Smooth muscle cell (in vitro differentiated cells): ENCODE data around the gene DLAT. TPM values are rescaled to one million over a fixed set of nuclear protein-coding genes. Genes with fewer than 3 reads are reported as not detected.
"Not testable (repeated sequence)": the region's sequence is repeated elsewhere in the genome, so short reads cannot be mapped to it uniquely, and the experiment has no call there.

ENCODE experiments used
- DNase-seq: peaks from one replicate; lab custom pipeline; 2025; ENCODE audit not compliant: unreplicated experiment; lab: John Stamatoyannopoulos, UW
- H2AFZ ChIP-seq: fragments of 200-600 bp; sonication (generic); 2 replicates; pipeline ENCODE4 v1.6.0; 2016; ENCODE audit warnings: antibody characterized with exemption, low read depth, mild to moderate bottlenecking
- H3F3A ChIP-seq: fragments of 200-600 bp; sonication (generic); 2 replicates; pipeline ENCODE4 v1.6.0; 2017; ENCODE audit warnings: antibody characterized with exemption, low read depth
- H3K27ac ChIP-seq: fragments of 200-600 bp; sonication (generic); 2 replicates; pipeline ENCODE4 v1.5.1; 2016; ENCODE audit warnings: low read depth, mild to moderate bottlenecking
- H3K27me3 ChIP-seq: fragments of 200-600 bp; sonication (generic); 2 replicates; pipeline ENCODE4 v1.6.1; 2016; ENCODE audit warnings: low read depth, mild to moderate bottlenecking
- H3K36me3 ChIP-seq: fragments of 200-600 bp; sonication (generic); 2 replicates; pipeline ENCODE4 v1.5.1; 2016; ENCODE audit warnings: low read depth
- H3K4me1 ChIP-seq: fragments of 200-600 bp; sonication (generic); 2 replicates; pipeline ENCODE4 v1.5.1; 2016; ENCODE audit warnings: low read depth
- H3K4me2 ChIP-seq: fragments of 200-600 bp; sonication (generic); 2 replicates; pipeline ENCODE4 v1.6.0; 2016; ENCODE audit warnings: mild to moderate bottlenecking
- H3K4me3 ChIP-seq: fragments of 200-600 bp; sonication (generic); 2 replicates; pipeline ENCODE4 v1.5.1; 2016; ENCODE audit warnings: mild to moderate bottlenecking
- H3K79me2 ChIP-seq: fragments of 200-600 bp; sonication (generic); 2 replicates; pipeline ENCODE4 v1.6.0; 2016; ENCODE audit warnings: low read depth, mild to moderate bottlenecking
- H3K9ac ChIP-seq: fragments of 200-600 bp; sonication (generic); 2 replicates; pipeline ENCODE4 v1.6.0; 2016; ENCODE audit warnings: low read depth
- H3K9me3 ChIP-seq: fragments of 200-600 bp; sonication (generic); replicated peaks from 2 replicates; pipeline ENCODE4 v1.5.1; 2016; ENCODE audit warnings: low read depth
- H4K20me1 ChIP-seq: fragments of 200-600 bp; sonication (generic); 2 replicates; pipeline ENCODE4 v1.6.0; 2016; ENCODE audit warnings: low read depth
- CTCF ChIP-seq: fragments of 200-600 bp; sonication (generic); IDR thresholded peaks from 2 replicates; pipeline ENCODE4 v1.5.1; 2017; ENCODE audit warnings: borderline replicate concordance, mild to moderate bottlenecking, antibody characterized with exemption; ENCODE audit not compliant: insufficient read depth, poor library complexity, severe bottlenecking
- WGBS: methylation state at CpG from one replicate; pipeline ENCODE4 v1.1.7; 2016; ENCODE audit warnings: low lambda C conversion rate; 5-methylcytosine and 5-hydroxymethylcytosine counted together
- polyA plus RNA-seq: library from polyadenylated mRNA; unstranded; fragments of >200 nt; fragmentation: Nextera tagmentation; extraction: Ambion mirVana; gene quantifications from 2 replicates; pipeline ENCODE4 v1.2.1, GENCODE V29; 2016
- total RNA-seq: library from RNA; depleted of rRNA; stranded (reverse); fragments of >200 nt; gene quantifications from 2 replicates; pipeline ENCODE4 v1.2.3, GENCODE V29; 2014

The DLAT gene
- total and polyA plus RNA-seq, 2 experiments from 2014 or later, result 23.6 to 23.8 TPM

DNA sequence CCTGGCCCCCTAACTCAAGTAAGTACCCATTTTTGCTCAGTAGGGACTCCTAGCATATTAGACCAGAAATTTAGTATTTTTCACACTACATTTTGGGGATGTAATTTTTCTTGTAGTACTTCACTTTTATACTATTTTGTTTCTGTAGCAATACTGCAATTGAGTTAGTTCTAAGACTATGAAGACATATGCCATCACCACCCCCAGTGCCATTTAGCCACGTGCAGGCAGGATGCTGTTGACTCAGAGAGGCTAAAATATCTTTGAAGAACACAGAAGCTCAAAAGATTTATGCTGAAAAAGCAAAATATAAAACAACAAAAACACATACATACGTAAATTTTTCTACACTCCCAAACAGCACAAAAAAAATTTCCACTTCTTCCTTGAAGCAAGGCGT lies 29.1 kb upstream of the DLAT start:
- Histone ChIP-seq H3K27ac (no peak overlapping the region), H3K79me2 (no peaks in the 10 kb centered on the region), H4K20me1 (no peaks in the 10 kb centered on the region), H3F3A (no peaks in the 10 kb centered on the region), H3K4me3 (no peak overlapping the region), H3K36me3 (peaks cover 20% of the 10 kb centered on the region), H2AFZ (no peak overlapping the region), H3K9ac (no peak overlapping the region), H3K9me3 (no peaks in the 10 kb centered on the region), H3K4me2 (no peak overlapping the region), H3K4me1 (no peaks in the 10 kb centered on the region), H3K27me3 (no peaks in the 10 kb centered on the region)
- no peak for DNase-seq
- TF ChIP-seq CTCF, result no peak
- 92% methylated on average over 3 of the region's 3 CpGs for WGBS

- peaks cover 20% of the 10 kb centered on the region for H3K36me3 ChIP-seq
- H3K9me3 ChIP-seq, H3K79me2 ChIP-seq, H3K4me2 ChIP-seq, H3K27ac ChIP-seq, H3K4me3 ChIP-seq, H4K20me1 ChIP-seq, H3F3A ChIP-seq, DNase-seq, H3K27me3 ChIP-seq, H3K9ac ChIP-seq, H2AFZ ChIP-seq, H3K4me1 ChIP-seq: not testable (repeated sequence)
- peak; percentile 37 for TF ChIP-seq CTCF
- 88% methylated on average over 5 of the region's 5 CpGs for WGBS
These were observed 28.5 kb upstream of the DLAT start for GRCh38 chr11:111996669-111997068.

GRCh38 chr11:111999111-111999510 lies 26.1 kb upstream of the DLAT start:
- TF ChIP-seq CTCF, result no peak
- Histone ChIP-seq H3K9ac (no peak overlapping the region), H2AFZ (no peak overlapping the region), H3K27me3 (no peaks in the 10 kb centered on the region), H3K4me3 (no peak overlapping the region), H3K36me3 (peaks cover 4% of the 10 kb centered on the region), H3K27ac (no peak overlapping the region), H3K79me2 (no peaks in the 10 kb centered on the region), H3F3A (no peaks in the 10 kb centered on the region), H3K4me1 (no peaks in the 10 kb centered on the region), H3K9me3 (no peaks in the 10 kb centered on the region), H4K20me1 (no peaks in the 10 kb centered on the region), H3K4me2 (no peak overlapping the region)
- no peak for DNase-seq

DNA sequence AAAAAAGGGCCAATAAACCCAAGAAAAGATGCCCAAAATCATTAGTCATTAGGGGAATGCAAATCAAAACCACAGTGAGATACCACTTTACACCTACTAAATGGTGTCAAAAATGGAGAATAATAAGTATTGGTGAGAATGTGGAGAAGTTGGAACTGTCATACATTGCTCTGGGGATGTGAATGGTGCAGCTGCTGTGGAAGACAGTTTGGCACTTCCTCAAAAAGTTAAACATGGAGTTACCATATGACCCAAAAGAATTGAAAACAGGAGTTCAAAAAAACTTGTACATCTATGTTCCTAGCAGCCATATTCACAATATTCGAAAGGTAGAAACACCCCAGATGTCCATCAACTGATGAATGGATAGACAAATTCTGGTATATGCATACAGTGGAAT lies 24.5 kb upstream of the DLAT start:
- TF ChIP-seq CTCF, result no peak
- Histone ChIP-seq H3K9ac (no peak overlapping the region), H2AFZ (no peak overlapping the region), H3K36me3 (peaks cover 4% of the 10 kb centered on the region), H4K20me1 (no peaks in the 10 kb centered on the region), H3F3A (no peaks in the 10 kb centered on the region), H3K4me1 (no peaks in the 10 kb centered on the region), H3K4me2 (no peak overlapping the region), H3K27ac (no peak overlapping the region), H3K27me3 (no peaks in the 10 kb centered on the region), H3K79me2 (no peaks in the 10 kb centered on the region), H3K9me3 (no peaks in the 10 kb centered on the region), H3K4me3 (no peak overlapping the region)
- 100% methylated on average over 1 of the region's 1 CpG for WGBS
- no peak for DNase-seq
